Liver (tissue), 9 donors: ENCODE data around the gene DLGAP4. TPM values are rescaled to one million over a fixed set of nuclear protein-coding genes. Genes with fewer than 3 reads are reported as not detected.

Source experiments
- DNase-seq: peaks from one replicate; pipeline ENCODE4 v3.0.0-alpha.2; 2017; ENCODE audit warnings: low spot score
- H3K27ac ChIP-seq, 2 donors: one replicate each; pipeline ENCODE4 v1.7.0; 2013; ENCODE audit warnings: inconsistent platforms in 2 of 2, low read length in 2 of 2, control low read depth in 1 of 2, low read depth in 1 of 2, mild to moderate bottlenecking in 1 of 2
- H3K27me3 ChIP-seq, 4 donors: one replicate each; pipeline versions ENCODE4 v1.6.1 to v1.7.0; 2013; ENCODE audit warnings: low read length in 3 of 4, inconsistent platforms in 1 of 4, mild to moderate bottlenecking in 1 of 4, moderate library complexity in 1 of 4; ENCODE audit not compliant: control insufficient read depth in 4 of 4, insufficient read depth in 4 of 4
- H3K36me3 ChIP-seq, 4 donors: one replicate each; pipeline versions ENCODE4 v1.6.1 to v1.7.0; 2013; ENCODE audit warnings: low read length in 3 of 4, mild to moderate bottlenecking in 3 of 4, low read depth in 1 of 4, moderate library complexity in 1 of 4; ENCODE audit not compliant: control insufficient read depth in 4 of 4, insufficient read depth in 3 of 4
- H3K4me1 ChIP-seq, 4 donors: one replicate each; pipeline versions ENCODE4 v1.6.1 to v1.7.0; 2013; ENCODE audit warnings: low read length in 3 of 4, mild to moderate bottlenecking in 3 of 4, moderate library complexity in 1 of 4; ENCODE audit not compliant: control insufficient read depth in 4 of 4, insufficient read depth in 4 of 4
- H3K4me3 ChIP-seq, 3 donors: one replicate each; pipeline versions ENCODE4 v1.6.1 to v1.7.0; 2013; ENCODE audit warnings: low read length in 3 of 3, control low read depth in 1 of 3, low read depth in 1 of 3, mild to moderate bottlenecking in 1 of 3
- H3K9ac ChIP-seq, 2 donors: one replicate each; pipeline ENCODE4 v1.7.0; 2013; ENCODE audit warnings: low read length in 2 of 2, mild to moderate bottlenecking in 2 of 2, moderate library complexity in 2 of 2, control low read depth in 1 of 2, low read depth in 1 of 2
- H3K9me3 ChIP-seq, 4 donors: one replicate each; pipeline versions ENCODE4 v1.6.1 to v1.7.0; 2013; ENCODE audit warnings: low read length in 3 of 4; ENCODE audit not compliant: control insufficient read depth in 4 of 4
- FOXA2 ChIP-seq: IDR thresholded peaks from 2 replicates; pipeline ENCODE4 v1.6.1; 2016; ENCODE audit warnings: antibody characterized with exemption
- GABPA ChIP-seq, 2 donors: IDR thresholded peaks in 1 of 2; conservative IDR thresholded peaks in 1 of 2; 2 replicates each; pipeline ENCODE4 v1.6.1; 2016; ENCODE audit warnings: antibody characterized with exemption in 2 of 2, mild to moderate bottlenecking in 1 of 2, moderate library complexity in 1 of 2
- HNF4A ChIP-seq, 2 donors: conservative IDR thresholded peaks; 2 replicates each; pipeline ENCODE4 v1.6.1; 2016; ENCODE audit warnings: antibody characterized with exemption in 2 of 2, mild to moderate bottlenecking in 2 of 2
- HNF4G ChIP-seq: IDR thresholded peaks from 2 replicates; pipeline ENCODE4 v1.6.1; 2016; ENCODE audit warnings: antibody characterized with exemption
- JUND ChIP-seq, 2 donors: IDR thresholded peaks; 2 replicates each; pipeline ENCODE4 v1.6.1; 2016; ENCODE audit warnings: antibody characterized with exemption in 2 of 2
- MAX ChIP-seq: IDR thresholded peaks from 2 replicates; pipeline ENCODE4 v1.6.1; 2016; ENCODE audit warnings: antibody characterized with exemption
- NR2F2 ChIP-seq: IDR thresholded peaks from 2 replicates; pipeline ENCODE4 v1.6.1; 2016; ENCODE audit warnings: antibody characterized with exemption
- RAD21 ChIP-seq, 2 donors: IDR thresholded peaks; 2 replicates each; pipeline ENCODE4 v1.6.1; 2016; ENCODE audit warnings: antibody characterized with exemption in 2 of 2, mild to moderate bottlenecking in 2 of 2
- REST ChIP-seq: IDR thresholded peaks from 2 replicates; pipeline ENCODE4 v1.6.1; 2016; ENCODE audit warnings: antibody characterized with exemption, mild to moderate bottlenecking
- RXRA ChIP-seq, 2 donors: IDR thresholded peaks; 2 replicates each; pipeline ENCODE4 v1.6.1; 2017 to 2018; ENCODE audit warnings: antibody characterized with exemption in 2 of 2, mild to moderate bottlenecking in 1 of 2
- SP1 ChIP-seq: IDR thresholded peaks from 2 replicates; pipeline ENCODE4 v1.6.1; 2018; ENCODE audit warnings: antibody characterized with exemption, mild to moderate bottlenecking
- TAF1 ChIP-seq: conservative IDR thresholded peaks from 2 replicates; pipeline ENCODE4 v1.6.1; 2016; ENCODE audit warnings: antibody characterized with exemption, mild to moderate bottlenecking
- YY1 ChIP-seq: IDR thresholded peaks from 2 replicates; pipeline ENCODE4 v1.6.1; 2016; ENCODE audit warnings: antibody characterized with exemption, mild to moderate bottlenecking
- ZBTB33 ChIP-seq: IDR thresholded peaks from 2 replicates; pipeline ENCODE4 v1.6.1; 2016; ENCODE audit warnings: antibody characterized with exemption
- WGBS: extraction: QIAGEN DNeasy Blood & Tissue Kit; methylation state at CpG from one replicate; pipeline ENCODE4 v1.1.7; 2013; 5-methylcytosine and 5-hydroxymethylcytosine counted together
- polyA plus RNA-seq, 2 donors: library from polyadenylated mRNA; stranded (reverse) in 1 of 2; unstranded in 1 of 2; fragments of 200-250 nt in 1 of 2; fragments of >200 nt in 1 of 2; fragmentation: Nextera tagmentation in 1 of 2; extraction: Ambion mirVana in 1 of 2; gene quantifications; one replicate each; pipeline versions ENCODE4 v1.2.1 to v1.2.3, GENCODE V29; 2013 to 2015
- total RNA-seq, 2 donors: library from RNA; depleted of rRNA; stranded (reverse); fragments of >200 nt; gene quantifications; one replicate each; pipeline ENCODE4 v1.2.3, GENCODE V29; 2014
- TF ChIP-seq, protein P1 (sequence below): IDR thresholded peaks from 2 replicates; pipeline ENCODE4 v1.6.1; 2016; ENCODE audit warnings: antibody characterized with exemption
- donor health status: healthy.
- donor health status: healthy.
- donor health status: healthy.
- donor health status: healthy.
- donor health status: healthy.

The DLGAP4 gene
- total and polyA plus RNA-seq, 4 donors: 2.9 to 18.7 (median 11.2) TPM

- TF ChIP-seq REST (no peak), FOXA2 (no peak), MAX (no peak), HNF4G (no peak), HNF4A (conservative IDR thresholded peaks at IDR 0.05) (no peak), TAF1 (no peak), SP1 (no peak)
- TF ChIP-seq, protein P1, sequence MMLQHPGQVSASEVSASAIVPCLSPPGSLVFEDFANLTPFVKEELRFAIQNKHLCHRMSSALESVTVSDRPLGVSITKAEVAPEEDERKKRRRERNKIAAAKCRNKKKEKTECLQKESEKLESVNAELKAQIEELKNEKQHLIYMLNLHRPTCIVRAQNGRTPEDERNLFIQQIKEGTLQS: no peak
Observed at GRCh38 chr20:36322131-36322530, 16.0 kb downstream of the DLGAP4 start (continued).

DNA sequence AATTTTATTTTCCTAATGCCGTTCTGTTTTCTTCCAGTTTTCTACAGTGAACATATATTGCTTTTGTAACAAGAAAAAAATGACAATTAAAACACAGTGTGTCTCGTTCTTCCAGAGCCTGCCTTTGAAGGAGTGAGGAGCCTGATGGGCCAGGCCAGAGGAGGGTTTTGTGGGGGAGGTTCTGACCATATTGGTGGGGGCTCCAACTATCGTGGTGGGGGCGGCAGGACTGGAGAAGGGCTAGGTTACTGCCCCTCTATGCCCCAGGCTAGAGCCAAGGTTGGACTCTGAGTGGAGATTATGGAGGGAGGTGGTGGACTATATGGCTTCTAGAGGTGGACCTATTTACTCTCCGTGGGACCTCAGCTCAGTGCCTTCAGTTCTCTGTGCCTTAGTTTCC lies 24.0 kb downstream of the DLGAP4 start:
- Histone ChIP-seq H3K27ac (no peak overlapping the region), H3K27me3 (no peaks in the 10 kb centered on the region), H3K4me3 (no peak overlapping the region), H3K4me1 (no peaks in the 10 kb centered on the region), H3K36me3 (no peaks in the 10 kb centered on the region), H3K9ac (no peak overlapping the region), H3K9me3 (no peaks in the 10 kb centered on the region)
- no peak for DNase-seq
- WGBS: 78% methylated on average over 5 of the region's 5 CpGs
- TF ChIP-seq YY1 (no peak), NR2F2 (no peak), HNF4A (conservative IDR thresholded peaks at IDR 0.05) (no peak), JUND (IDR thresholded peaks at IDR 0.05) (no peak), ZBTB33 (no peak), FOXA2 (no peak), RAD21 (IDR thresholded peaks at IDR 0.05) (no peak), HNF4G (no peak), REST (no peak), SP1 (no peak), TAF1 (no peak), GABPA (IDR thresholded peaks at IDR 0.05 in 1 of 2, conservative IDR thresholded peaks at IDR 0.05 in 1 of 2) (no peak), RXRA (IDR thresholded peaks at IDR 0.05) (no peak), MAX (no peak)
